ENCODE data around the gene CNKSR1.

DNA sequence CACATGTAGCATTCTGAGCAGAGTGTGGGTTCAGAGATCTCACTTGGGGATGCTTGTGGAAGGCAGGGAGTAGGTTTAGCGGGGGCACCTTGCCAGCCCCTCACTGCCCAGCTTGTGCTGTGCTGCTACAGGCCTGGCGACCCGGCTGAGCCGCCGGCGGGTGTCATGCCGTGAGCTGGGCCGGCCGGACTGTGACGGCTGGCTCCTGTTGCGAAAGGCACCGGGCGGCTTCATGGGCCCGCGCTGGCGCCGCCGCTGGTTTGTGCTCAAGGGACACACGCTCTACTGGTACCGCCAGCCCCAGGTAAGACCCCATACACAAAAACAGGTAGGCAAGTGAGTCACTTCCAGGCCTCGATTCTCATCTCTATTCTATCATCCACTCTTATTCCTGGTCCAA, 7.6 kb downstream of the CNKSR1 start:
- TF ChIP-seq CTCF (IDR thresholded peaks at IDR 0.05), result no peak
- TF ChIP-seq EZH2 (IDR thresholded peaks at IDR 0.05; ENCODE audit: borderline replicate concordance, insufficient read depth, low read depth, low read length, poor library complexity, severe bottlenecking), result no peak

All from B cell (primary cell).